ENCODE data around the gene SFMBT1.
A peak's percentile ranks its signal among the peaks of the same experiment; 100 is the strongest.

SFMBT1 gene

DNA sequence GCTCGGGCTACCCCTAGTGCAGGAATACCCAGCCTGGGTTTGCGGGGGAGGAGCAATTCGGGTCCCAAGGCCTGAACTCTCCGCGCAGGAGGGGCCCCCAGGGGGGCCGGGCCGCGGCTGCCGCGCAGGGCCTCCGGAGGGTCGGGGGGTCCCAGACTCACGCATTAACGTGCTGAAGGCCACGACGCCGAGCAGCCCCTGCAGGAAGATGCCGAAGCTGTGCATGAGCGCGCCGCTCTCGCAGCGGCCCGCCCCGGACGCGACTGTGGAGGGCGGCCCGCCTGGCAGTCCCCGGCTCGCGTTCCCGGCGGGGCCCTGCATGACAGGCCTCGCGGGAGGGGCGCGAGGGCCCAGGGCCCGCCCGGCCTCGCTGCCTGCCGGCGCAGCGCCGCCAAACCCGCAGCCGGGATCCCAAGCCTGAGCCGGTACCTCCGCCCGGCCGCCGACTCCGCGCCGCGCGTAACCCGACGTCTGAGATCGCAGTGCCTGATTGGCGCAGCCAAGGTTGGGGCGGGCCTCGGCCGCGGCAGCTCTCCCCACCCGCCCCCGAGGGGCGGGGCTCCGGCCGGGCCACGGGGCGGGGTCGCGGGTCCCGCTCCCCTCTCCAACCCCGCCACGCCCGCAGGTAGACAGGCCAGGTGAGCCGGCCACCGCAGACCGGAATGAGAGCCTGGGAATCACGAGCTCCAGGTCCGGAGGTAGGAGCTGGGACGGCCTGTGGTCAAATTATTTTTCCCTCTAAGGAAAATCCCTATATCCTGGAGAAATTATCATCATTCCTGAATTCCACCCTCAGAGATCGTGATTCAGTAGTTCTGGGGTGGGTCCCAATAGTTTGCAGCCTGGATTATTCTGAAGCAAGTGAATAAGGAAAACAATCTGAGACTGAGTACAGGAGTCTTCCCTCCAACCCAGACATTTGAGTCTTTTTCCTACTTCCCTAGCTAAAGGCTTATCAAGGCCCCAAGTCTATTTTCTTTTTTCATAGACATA is 148.4 kb downstream of the SFMBT1 start, which contains the start of gene STIMATE:
TSS of gene STIMATE (minus strand) at position 419 of the 993 bp plus-strand sequence. CDS start at position 321, 98 bp downstream.
- peak; percentile 32; the same call in 1 of the 2 replicates for TF ChIP-seq POLR2AphosphoS5 (IDR thresholded peaks at IDR 0.05; ENCODE audit: low read depth, low read length)
- no peak for TF ChIP-seq TAF1 (IDR thresholded peaks at IDR 0.05; ENCODE audit: borderline replicate concordance, insufficient read depth, low read length)

DNA sequence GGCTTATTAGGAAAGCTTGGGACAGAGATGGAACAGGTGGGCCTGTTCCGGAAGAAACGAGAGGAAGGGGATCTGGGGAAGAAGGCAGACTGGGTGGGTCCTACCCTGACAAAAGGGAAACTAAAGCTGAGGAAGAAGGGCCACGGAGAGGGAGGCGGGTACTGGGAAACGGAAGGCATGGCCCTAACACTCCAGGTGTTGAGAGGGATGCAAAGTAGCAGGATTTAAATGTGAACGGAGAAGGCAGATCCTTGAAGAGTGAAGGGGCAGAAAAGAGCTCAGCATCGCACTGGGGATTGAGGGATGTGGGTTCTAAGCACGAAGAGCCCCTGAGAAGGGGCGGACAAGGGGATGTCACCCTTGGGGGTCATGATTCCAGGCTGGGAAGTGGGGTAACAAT is 149.3 kb downstream of the SFMBT1 start:
- TF ChIP-seq TAF1 (IDR thresholded peaks at IDR 0.05; ENCODE audit: borderline replicate concordance, insufficient read depth, low read length), result no peak
- TF ChIP-seq SIN3A (IDR thresholded peaks at IDR 0.05; ENCODE audit: borderline replicate concordance, insufficient read depth, low read length), result no peak
- no peak for TF ChIP-seq POLR2AphosphoS5 (IDR thresholded peaks at IDR 0.05; ENCODE audit: low read depth, low read length)
- no peak for TF ChIP-seq FOXP2 (optimal IDR thresholded peaks at IDR 0.05; ENCODE audit: borderline replicate concordance, extremely low read depth, extremely low read length, insufficient read depth)
- TF ChIP-seq, protein P1, sequence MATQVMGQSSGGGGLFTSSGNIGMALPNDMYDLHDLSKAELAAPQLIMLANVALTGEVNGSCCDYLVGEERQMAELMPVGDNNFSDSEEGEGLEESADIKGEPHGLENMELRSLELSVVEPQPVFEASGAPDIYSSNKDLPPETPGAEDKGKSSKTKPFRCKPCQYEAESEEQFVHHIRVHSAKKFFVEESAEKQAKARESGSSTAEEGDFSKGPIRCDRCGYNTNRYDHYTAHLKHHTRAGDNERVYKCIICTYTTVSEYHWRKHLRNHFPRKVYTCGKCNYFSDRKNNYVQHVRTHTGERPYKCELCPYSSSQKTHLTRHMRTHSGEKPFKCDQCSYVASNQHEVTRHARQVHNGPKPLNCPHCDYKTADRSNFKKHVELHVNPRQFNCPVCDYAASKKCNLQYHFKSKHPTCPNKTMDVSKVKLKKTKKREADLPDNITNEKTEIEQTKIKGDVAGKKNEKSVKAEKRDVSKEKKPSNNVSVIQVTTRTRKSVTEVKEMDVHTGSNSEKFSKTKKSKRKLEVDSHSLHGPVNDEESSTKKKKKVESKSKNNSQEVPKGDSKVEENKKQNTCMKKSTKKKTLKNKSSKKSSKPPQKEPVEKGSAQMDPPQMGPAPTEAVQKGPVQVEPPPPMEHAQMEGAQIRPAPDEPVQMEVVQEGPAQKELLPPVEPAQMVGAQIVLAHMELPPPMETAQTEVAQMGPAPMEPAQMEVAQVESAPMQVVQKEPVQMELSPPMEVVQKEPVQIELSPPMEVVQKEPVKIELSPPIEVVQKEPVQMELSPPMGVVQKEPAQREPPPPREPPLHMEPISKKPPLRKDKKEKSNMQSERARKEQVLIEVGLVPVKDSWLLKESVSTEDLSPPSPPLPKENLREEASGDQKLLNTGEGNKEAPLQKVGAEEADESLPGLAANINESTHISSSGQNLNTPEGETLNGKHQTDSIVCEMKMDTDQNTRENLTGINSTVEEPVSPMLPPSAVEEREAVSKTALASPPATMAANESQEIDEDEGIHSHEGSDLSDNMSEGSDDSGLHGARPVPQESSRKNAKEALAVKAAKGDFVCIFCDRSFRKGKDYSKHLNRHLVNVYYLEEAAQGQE (IDR thresholded peaks at IDR 0.05; ENCODE audit: insufficient read depth in 1 of 2, low read depth in 2 of 2, low read length in 2 of 2), result no peak

DNA sequence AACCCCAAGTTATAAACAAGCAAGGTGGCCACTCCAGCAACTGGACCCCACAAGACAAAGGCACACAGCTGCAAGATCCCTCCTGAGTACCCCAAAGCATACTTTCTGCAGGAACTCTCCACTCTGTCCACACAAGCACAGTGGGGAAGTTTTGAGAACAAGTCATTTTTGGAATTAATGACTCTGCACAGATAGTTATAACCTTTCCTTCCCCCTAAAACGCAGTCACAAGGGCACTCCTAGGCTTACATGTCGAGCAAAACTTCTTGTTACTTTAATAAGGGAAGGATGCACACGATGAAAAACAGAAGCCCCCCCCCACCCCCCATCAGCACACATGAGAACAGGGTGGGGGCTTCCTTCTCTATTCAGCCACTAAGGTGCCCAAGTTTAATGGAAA is 149.7 kb downstream of the SFMBT1 start:
- TF ChIP-seq POLR2AphosphoS5 (IDR thresholded peaks at IDR 0.05; ENCODE audit: low read depth, low read length) (no peak), TAF1 (IDR thresholded peaks at IDR 0.05; ENCODE audit: borderline replicate concordance, insufficient read depth, low read length) (no peak)

DNA sequence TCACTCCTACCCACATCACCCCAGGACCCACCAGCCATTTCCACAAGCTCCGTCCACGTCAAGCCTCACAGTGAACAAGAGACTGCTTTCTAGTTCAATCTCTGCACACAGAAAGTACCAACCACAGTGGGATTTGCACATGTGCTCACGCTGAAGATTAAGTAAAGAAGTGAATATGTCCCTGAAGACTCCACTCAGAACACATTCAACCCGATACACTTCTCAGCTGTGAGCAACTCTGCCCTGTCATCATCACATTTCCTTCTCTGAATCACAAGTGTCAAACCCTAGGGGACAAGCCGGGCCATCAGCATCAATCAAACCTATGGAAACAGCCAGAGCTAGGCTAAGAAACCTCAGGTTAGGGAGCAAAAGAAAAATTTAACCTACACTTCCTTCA is 150.5 kb downstream of the SFMBT1 start:
- TF ChIP-seq FOXP2 (optimal IDR thresholded peaks at IDR 0.05; ENCODE audit: borderline replicate concordance, extremely low read depth, extremely low read length, insufficient read depth), result no peak
- TF ChIP-seq, protein P1 (IDR thresholded peaks at IDR 0.05; ENCODE audit: insufficient read depth in 1 of 2, low read depth in 2 of 2, low read length in 2 of 2), result no peak
- no peak for TF ChIP-seq SIN3A (IDR thresholded peaks at IDR 0.05; ENCODE audit: borderline replicate concordance, insufficient read depth, low read length)
- TF ChIP-seq TAF1 (IDR thresholded peaks at IDR 0.05; ENCODE audit: borderline replicate concordance, insufficient read depth, low read length), result no peak
- TF ChIP-seq POLR2AphosphoS5 (IDR thresholded peaks at IDR 0.05; ENCODE audit: low read depth, low read length), result no peak

DNA sequence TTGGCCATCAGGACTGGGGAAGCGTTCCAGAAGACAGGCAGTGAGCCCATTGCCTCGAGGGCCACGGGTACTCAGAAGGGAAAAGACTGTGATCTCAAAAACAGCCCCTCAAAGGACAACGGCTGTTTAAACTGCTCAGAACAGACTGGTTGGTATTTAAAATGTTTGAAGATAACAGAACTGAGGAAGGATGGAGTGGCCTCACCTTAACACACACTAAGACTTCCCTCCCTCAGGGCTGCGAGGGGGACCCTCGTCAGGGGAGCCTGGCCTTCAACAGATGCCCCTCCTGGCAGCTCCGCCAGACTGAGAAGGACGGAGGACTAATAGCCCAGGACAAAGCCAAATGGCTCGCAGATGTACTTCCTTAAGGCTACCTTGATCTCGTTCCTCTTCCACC is 151.1 kb downstream of the SFMBT1 start:
- no peak for TF ChIP-seq POLR2AphosphoS5 (IDR thresholded peaks at IDR 0.05; ENCODE audit: low read depth, low read length)
- no peak for TF ChIP-seq FOXP2 (optimal IDR thresholded peaks at IDR 0.05; ENCODE audit: borderline replicate concordance, extremely low read depth, extremely low read length, insufficient read depth)
- TF ChIP-seq, protein P1 (IDR thresholded peaks at IDR 0.05; ENCODE audit: insufficient read depth in 1 of 2, low read depth in 2 of 2, low read length in 2 of 2), result no peak
- no peak for TF ChIP-seq SIN3A (IDR thresholded peaks at IDR 0.05; ENCODE audit: borderline replicate concordance, insufficient read depth, low read length)
- no peak for TF ChIP-seq TAF1 (IDR thresholded peaks at IDR 0.05; ENCODE audit: borderline replicate concordance, insufficient read depth, low read length)

DNA sequence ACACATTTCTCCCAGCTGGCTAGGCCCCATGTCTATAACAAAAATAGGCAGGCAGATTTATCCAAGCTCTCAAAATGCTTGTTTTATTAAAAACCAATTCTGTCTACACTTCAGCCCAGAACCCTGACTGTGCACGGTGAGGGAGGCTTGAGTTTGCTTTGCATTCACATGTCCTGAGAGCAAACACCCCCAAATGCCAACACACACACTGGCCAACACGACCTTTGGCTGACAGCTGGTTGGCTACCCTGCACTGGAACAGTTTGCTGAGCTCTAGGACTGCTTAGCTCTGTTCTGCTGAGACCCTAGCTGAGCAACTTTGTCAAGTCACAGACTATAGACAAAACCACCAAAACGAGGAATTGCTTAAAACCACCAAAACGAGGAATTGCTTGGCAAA is 152.2 kb downstream of the SFMBT1 start:
- TF ChIP-seq TAF1 (IDR thresholded peaks at IDR 0.05; ENCODE audit: borderline replicate concordance, insufficient read depth, low read length) (no peak), POLR2AphosphoS5 (IDR thresholded peaks at IDR 0.05; ENCODE audit: low read depth, low read length) (no peak), FOXP2 (optimal IDR thresholded peaks at IDR 0.05; ENCODE audit: borderline replicate concordance, extremely low read depth, extremely low read length, insufficient read depth) (no peak), SIN3A (IDR thresholded peaks at IDR 0.05; ENCODE audit: borderline replicate concordance, insufficient read depth, low read length) (no peak)
- TF ChIP-seq, protein P1 (IDR thresholded peaks at IDR 0.05; ENCODE audit: insufficient read depth in 1 of 2, low read depth in 2 of 2, low read length in 2 of 2), result no peak

Data from PFSK-1 (cell line).